Tibial artery (tissue), 4 donors: ENCODE results near the gene BACE1.

ENCODE experiments used
- DNase-seq, 2 donors: peaks; one replicate each; pipeline ENCODE4 v3.0.0-alpha.2; 2019
- H3K27ac ChIP-seq, 2 donors: fragments of 200-600 bp; sonication (generic) in 1 of 2; 1 replicate in 1 of 2; 2 replicates in 1 of 2; pipeline ENCODE4 v1.5.1; 2018 to 2019; ENCODE audit warnings: mild to moderate bottlenecking in 1 of 2
- H3K27me3 ChIP-seq, 2 donors: fragments of 200-600 bp; sonication (generic) in 1 of 2; one replicate each; pipeline versions ENCODE4 v1.5.1 to v1.6.0; 2016 to 2019
- H3K36me3 ChIP-seq, 3 donors: fragments of 200-600 bp; sonication (generic) in 2 of 3; one replicate each; pipeline ENCODE4 v1.5.1; 2016 to 2019; ENCODE audit warnings: mild to moderate bottlenecking in 2 of 3
- H3K4me1 ChIP-seq, 4 donors: fragments of 200-600 bp; sonication (generic) in 2 of 4; 1 replicate in 3 of 4; 2 replicates in 1 of 4; pipeline ENCODE4 v1.5.1; 2016 to 2019
- H3K4me3 ChIP-seq, 2 donors: fragments of 200-600 bp; sonication (generic) in 1 of 2; 1 replicate in 1 of 2; 2 replicates in 1 of 2; pipeline ENCODE4 v1.5.1; 2018 to 2019; ENCODE audit warnings: mild to moderate bottlenecking in 2 of 2
- H3K9me3 ChIP-seq, 3 donors: fragments of 200-600 bp; sonication (generic) in 1 of 3; one replicate each; pipeline ENCODE4 v1.5.1; 2016 to 2019
- intact Hi-C: fragments of 100-400 bp; cut with DNase I; formaldehyde crosslinking; loops from one replicate; pipeline ENCODE4 v1.15.0; 2023; ENCODE audit warnings: low total_unique reads
- TF ChIP-seq, protein P1 (sequence below), 2 experiments: fragments of 200-600 bp in 1 of 2; fragments of 450-650 bp in 1 of 2; IDR thresholded peaks; one replicate each; pipeline ENCODE4 v1.5.1; 2017 to 2019; ENCODE audit warnings: antibody characterized with exemption in 2 of 2, mild to moderate bottlenecking in 1 of 2, moderate library complexity in 1 of 2

The BACE1 gene

GRCh38 chr11:117300283-117300663, 15.8 kb downstream of the BACE1 start:
- peak overlapping the region in 1 of 2 donors; percentile 13 for H3K27ac ChIP-seq
- H3K4me3 ChIP-seq, result peak overlapping the region; percentile 10 to 27
- DNase-seq, result peak; percentile 32 to 74

DNA sequence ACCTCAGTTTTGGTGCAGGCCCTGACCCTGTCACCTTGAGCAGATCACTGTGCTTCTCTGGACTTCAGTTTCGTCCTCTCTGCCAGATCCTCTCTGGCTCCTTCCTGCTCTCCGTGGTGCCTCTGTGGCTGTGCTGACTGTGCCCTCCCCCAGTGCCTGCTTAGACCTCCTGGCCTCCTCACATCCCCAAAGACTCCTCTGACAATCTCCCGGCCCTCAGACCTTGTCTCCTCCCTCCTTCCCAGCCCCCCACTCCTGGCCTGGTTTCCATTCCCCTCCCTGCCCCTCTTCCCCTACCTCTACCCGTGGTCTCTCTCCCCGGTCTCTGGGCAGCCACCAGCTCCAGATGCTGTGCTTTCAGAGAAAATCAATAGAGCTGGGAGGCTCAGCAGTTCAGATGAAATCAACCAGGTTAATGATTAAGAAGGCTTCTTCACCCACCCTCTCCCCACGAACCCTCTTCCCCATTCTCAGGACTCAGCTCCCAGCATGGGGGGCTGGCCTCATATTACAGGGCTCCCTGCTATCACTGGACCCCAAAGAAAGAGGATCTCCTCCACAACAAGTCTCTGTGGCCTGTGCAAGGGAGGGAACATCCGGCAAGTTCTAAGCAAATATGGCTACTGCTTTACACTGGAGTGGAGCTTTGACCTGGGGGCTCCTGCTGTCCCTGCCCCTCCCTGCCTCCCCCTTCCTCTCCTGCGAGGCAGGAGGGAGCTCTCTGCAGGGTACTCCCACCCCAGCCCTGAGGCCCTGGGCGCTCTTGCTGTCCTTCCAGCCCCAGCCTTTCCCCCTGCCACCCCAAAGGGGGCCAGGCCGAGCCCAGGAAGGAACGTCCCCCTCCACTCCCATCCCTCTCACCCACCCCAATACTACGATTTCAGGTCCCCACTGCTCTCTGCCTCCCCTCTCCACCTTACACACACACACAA, 16.4 kb downstream of the BACE1 start:
- DNase-seq, result no peak
- intact Hi-C loops, result no loop called here
- H3K27ac ChIP-seq, result no peak overlapping the region

More at GRCh38 chr11:117300283-117300663, 15.8 kb downstream of the BACE1 start:
- H3K4me1 ChIP-seq, result peaks cover 0 to 16% (median 10%) of the 10 kb centered on the region in 4 donors
- intact Hi-C loops, result no loop called here
- peaks cover 0 to 12% (median 0%) of the 10 kb centered on the region in 3 donors for H3K36me3 ChIP-seq
- TF ChIP-seq, protein P1, sequence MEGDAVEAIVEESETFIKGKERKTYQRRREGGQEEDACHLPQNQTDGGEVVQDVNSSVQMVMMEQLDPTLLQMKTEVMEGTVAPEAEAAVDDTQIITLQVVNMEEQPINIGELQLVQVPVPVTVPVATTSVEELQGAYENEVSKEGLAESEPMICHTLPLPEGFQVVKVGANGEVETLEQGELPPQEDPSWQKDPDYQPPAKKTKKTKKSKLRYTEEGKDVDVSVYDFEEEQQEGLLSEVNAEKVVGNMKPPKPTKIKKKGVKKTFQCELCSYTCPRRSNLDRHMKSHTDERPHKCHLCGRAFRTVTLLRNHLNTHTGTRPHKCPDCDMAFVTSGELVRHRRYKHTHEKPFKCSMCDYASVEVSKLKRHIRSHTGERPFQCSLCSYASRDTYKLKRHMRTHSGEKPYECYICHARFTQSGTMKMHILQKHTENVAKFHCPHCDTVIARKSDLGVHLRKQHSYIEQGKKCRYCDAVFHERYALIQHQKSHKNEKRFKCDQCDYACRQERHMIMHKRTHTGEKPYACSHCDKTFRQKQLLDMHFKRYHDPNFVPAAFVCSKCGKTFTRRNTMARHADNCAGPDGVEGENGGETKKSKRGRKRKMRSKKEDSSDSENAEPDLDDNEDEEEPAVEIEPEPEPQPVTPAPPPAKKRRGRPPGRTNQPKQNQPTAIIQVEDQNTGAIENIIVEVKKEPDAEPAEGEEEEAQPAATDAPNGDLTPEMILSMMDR (IDR thresholded peaks at IDR 0.05), result no peak
- no peaks in the 10 kb centered on the region for H3K27me3 ChIP-seq
- no peaks in the 10 kb centered on the region for H3K9me3 ChIP-seq

DNA sequence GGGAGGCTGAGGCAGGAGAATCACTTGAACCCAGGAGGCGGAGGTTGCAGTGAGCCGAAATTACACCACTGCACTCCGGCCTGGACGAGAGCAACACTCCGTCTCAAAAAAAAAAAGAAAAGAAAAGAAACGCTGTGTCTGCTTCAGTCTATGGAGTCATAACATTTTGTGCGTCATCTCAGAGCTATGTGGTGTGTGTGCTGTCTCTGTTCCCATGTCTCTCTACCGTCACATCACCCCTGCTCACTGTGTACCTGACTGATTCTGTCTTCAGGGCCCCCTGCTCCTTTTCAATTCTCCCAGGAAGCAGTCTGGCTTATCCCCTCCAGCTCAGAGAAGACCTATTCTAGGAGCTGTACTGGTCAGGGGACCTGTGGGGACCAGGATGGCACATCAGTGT, 17.9 kb downstream of the BACE1 start:
- H3K27me3 ChIP-seq, result no peaks in the 10 kb centered on the region
- H3K27ac ChIP-seq, result no peak overlapping the region
- TF ChIP-seq, protein P1 (IDR thresholded peaks at IDR 0.05), result no peak

More for the DNA sequence above, 16.4 kb downstream of the BACE1 start:
- H3K4me1 ChIP-seq, result peaks cover 0 to 16% (median 10%) of the 10 kb centered on the region in 4 donors
- peaks cover 0 to 19% (median 0%) of the 10 kb centered on the region in 3 donors for H3K36me3 ChIP-seq
- TF ChIP-seq, protein P1 (IDR thresholded peaks at IDR 0.05), result no peak
- H3K9me3 ChIP-seq, result no peaks in the 10 kb centered on the region
- H3K4me3 ChIP-seq, result peak overlapping the region; percentile 10 to 27
- H3K27me3 ChIP-seq, result no peaks in the 10 kb centered on the region

DNA sequence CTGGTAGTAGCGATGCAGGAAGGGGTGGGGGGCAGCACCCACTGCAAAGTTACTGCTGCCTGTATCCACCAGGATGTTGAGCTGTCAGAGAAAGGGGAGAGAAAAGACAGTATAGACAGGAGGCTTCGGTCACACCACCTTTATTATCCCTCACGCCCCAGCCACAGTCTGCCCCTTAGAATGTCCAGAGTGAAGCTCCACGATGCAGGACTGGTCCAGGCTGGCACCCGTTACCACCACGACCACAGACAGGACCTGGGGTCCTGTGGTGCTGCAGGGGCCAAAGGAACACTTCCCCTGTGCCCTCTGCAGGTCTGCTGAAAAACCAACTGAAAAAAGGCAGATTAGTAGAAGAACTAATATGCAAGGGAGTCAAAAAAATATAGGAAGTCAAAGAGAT, 19.2 kb downstream of the BACE1 start:
- peaks cover 0 to 16% (median 10%) of the 10 kb centered on the region in 4 donors for H3K4me1 ChIP-seq
- H3K36me3 ChIP-seq, result peaks cover 13 to 44% (median 19%) of the 10 kb centered on the region in 3 donors
- intact Hi-C loops, result no loop called here
- no peak overlapping the region for H3K4me3 ChIP-seq
- TF ChIP-seq, protein P1 (IDR thresholded peaks at IDR 0.05), result no peak
- H3K9me3 ChIP-seq, result no peaks in the 10 kb centered on the region
- H3K27ac ChIP-seq, result no peak overlapping the region
- no peak for DNase-seq
- H3K27me3 ChIP-seq, result no peaks in the 10 kb centered on the region

More for the DNA sequence above, 17.9 kb downstream of the BACE1 start:
- H3K9me3 ChIP-seq, result no peaks in the 10 kb centered on the region
- peaks cover 0 to 16% (median 10%) of the 10 kb centered on the region in 4 donors for H3K4me1 ChIP-seq
- peaks cover 10 to 31% (median 10%) of the 10 kb centered on the region in 3 donors for H3K36me3 ChIP-seq
- intact Hi-C loops, result no loop called here
- no peak for DNase-seq
- no peak overlapping the region for H3K4me3 ChIP-seq

DNA sequence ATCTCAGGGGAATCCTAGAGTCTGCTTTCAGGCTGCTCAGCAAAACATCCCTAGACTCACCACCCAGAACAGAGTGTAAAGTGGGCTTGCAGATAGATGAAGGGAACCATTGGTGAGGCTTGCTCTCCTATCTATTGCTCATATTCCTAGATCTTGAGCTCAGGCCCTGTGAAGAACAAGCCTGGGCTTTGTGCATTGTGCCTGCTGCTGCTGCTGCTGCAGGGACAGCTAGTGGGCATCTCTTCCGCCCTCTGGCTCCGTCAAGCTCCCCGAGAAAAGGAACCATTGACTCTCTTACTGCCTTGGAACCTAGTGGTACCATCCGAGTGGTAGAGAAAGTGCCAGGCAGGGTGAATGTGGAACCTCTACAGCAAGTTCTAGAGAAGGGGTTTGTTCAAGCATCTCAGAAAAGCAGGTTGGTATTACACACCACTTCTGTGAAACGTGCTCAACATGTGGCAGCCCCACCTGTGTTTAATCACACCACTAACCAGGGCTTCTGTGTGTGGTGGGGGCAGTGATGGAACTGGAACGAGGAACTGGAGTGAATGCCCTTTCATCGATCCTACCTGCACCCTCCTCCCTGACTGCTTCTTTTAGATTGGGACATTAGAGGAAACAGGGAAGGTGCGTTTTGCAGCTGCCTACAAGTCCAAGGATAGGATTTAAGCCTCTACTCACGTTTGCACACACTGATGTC, 20.5 kb downstream of the BACE1 start:
- peaks cover 24 to 57% (median 28%) of the 10 kb centered on the region in 3 donors for H3K36me3 ChIP-seq
- no peaks in the 10 kb centered on the region for H3K9me3 ChIP-seq
- H3K4me1 ChIP-seq, result peaks cover 0 to 10% (median 8%) of the 10 kb centered on the region in 4 donors
- H3K4me3 ChIP-seq, result no peak overlapping the region
- intact Hi-C loops, result no loop called here
- H3K27ac ChIP-seq, result no peak overlapping the region
- DNase-seq, result no peak
- TF ChIP-seq, protein P1 (IDR thresholded peaks at IDR 0.05), result no peak
- no peaks in the 10 kb centered on the region for H3K27me3 ChIP-seq
